Activated CD8-positive, alpha-beta T cell treated with anti-CD3 and anti-CD28 coated beads for 36 hours (primary cell): ENCODE data around the gene RUSC1. TPM values are rescaled to one million over a fixed set of nuclear protein-coding genes. Genes with fewer than 3 reads are reported as not detected.
A peak's percentile ranks its signal among the peaks of the same experiment; 100 is the strongest.
"Not testable (repeated sequence)": the region's sequence is repeated elsewhere in the genome, so short reads cannot be mapped to it uniquely, and the experiment has no call there.

Experiments
- ATAC-seq: fragments of 200-7000 bp; cut with Tn5 transposase; one replicate; pipeline ENCODE4 v1.10.0; 2021; ENCODE audit warnings: mild to moderate bottlenecking, moderate library complexity
- CTCF ChIA-PET: fragments of 350-600 bp; sonication (Branson Sonifier 250); formaldehyde crosslinking; loops from one replicate; lab custom pipeline; 2021; ENCODE audit warnings: antibody characterized with exemption; lab: Charles Lee
- POLR2A ChIA-PET: fragments of 350-600 bp; sonication (Branson Sonifier 250); formaldehyde crosslinking; loops from one replicate; lab custom pipeline; 2021; ENCODE audit warnings: antibody characterized with exemption; lab: Charles Lee
- DNase-seq: peaks from one replicate; pipeline ENCODE4 v3.0.0-alpha.2; 2020
- H3K27ac Mint-ChIP-seq: one replicate; pipeline ENCODE4 v1.8.0; 2021; ENCODE audit warnings: mild to moderate bottlenecking, mixed read lengths
- H3K27me3 Mint-ChIP-seq: one replicate; pipeline ENCODE4 v1.8.0; 2021; ENCODE audit warnings: mixed read lengths
- H3K36me3 Mint-ChIP-seq: one replicate; pipeline ENCODE4 v1.8.0; 2021; ENCODE audit warnings: low read depth, mixed read lengths
- H3K4me1 Mint-ChIP-seq: one replicate; pipeline ENCODE4 v1.8.0; 2021; ENCODE audit warnings: low read depth, mixed read lengths
- H3K4me3 Mint-ChIP-seq: one replicate; pipeline ENCODE4 v1.8.0; 2021; ENCODE audit warnings: mild to moderate bottlenecking, moderate library complexity, mixed read lengths
- H3K9me3 Mint-ChIP-seq: one replicate; pipeline ENCODE4 v1.8.0; 2021; ENCODE audit warnings: mixed read lengths
- CTCF ChIP-seq: fragments of 200-600 bp; IDR thresholded peaks from one replicate; pipeline ENCODE4 v1.8.0; 2022; ENCODE audit warnings: antibody characterized with exemption, mild to moderate bottlenecking
- intact Hi-C: fragments of 100-400 bp; cut with micrococcal nuclease; formaldehyde crosslinking; loops from one replicate; pipeline ENCODE4 v1.10.0; 2022
- total RNA-seq, 2 experiments: library from RNA; stranded (reverse); gene quantifications; one replicate each; pipeline ENCODE4 v1.2.3, GENCODE V29; 2021

RUSC1 gene
- total RNA-seq, 2 experiments from 2014 or later, result 21.2 to 21.6 TPM

GRCh38 chr1:155327981-155328380, 7.3 kb downstream of the RUSC1 start:
- Mint-ChIP-seq H3K4me3 (no peak overlapping the region), H3K36me3 (peaks cover 13% of the 10 kb centered on the region), H3K27me3 (no peaks in the 10 kb centered on the region), H3K9me3 (no peaks in the 10 kb centered on the region), H3K27ac (no peak overlapping the region), H3K4me1 (peaks cover 10% of the 10 kb centered on the region)
- POLR2A ChIA-PET, result no interaction called here
- ATAC-seq (no peak), DNase-seq (no peak)
- CTCF ChIA-PET, result interaction anchor here (0.6 to 3.7 kb wide), 3 partner anchors 23 to 78 kb away, joined by 3 to 24 read pairs (median 3); no protein-coding TSS in a partner anchor
- no peak for TF ChIP-seq CTCF
- intact Hi-C loops, result no loop called here

- H3K4me3 Mint-ChIP-seq, intact Hi-C loops, H3K27me3 Mint-ChIP-seq, DNase-seq, H3K9me3 Mint-ChIP-seq, H3K4me1 Mint-ChIP-seq, POLR2A ChIA-PET, ATAC-seq: not testable (repeated sequence)
- CTCF ChIA-PET, result interaction anchor here (1.2 to 3.7 kb wide), 2 partner anchors 50 to 78 kb away, joined by 3 to 24 read pairs; no protein-coding TSS in a partner anchor
- Mint-ChIP-seq H3K27ac (peak overlapping the region; percentile 42), H3K36me3 (peaks cover 15% of the 10 kb centered on the region)
Measured at GRCh38 chr1:155328856-155329255, 8.2 kb downstream of the RUSC1 start.

GRCh38 chr1:155329980-155330598, 9.4 kb downstream of the RUSC1 start:
- CTCF ChIA-PET, result no interaction called here
- intact Hi-C loops, result no loop called here
- H3K4me3 Mint-ChIP-seq, result no peak overlapping the region
- H3K36me3 Mint-ChIP-seq, result peaks cover 15% of the 10 kb centered on the region
- H3K27me3 Mint-ChIP-seq, result no peaks in the 10 kb centered on the region
- no peak for ATAC-seq
- TF ChIP-seq CTCF, result no peak
- peaks cover 7% of the 10 kb centered on the region for H3K4me1 Mint-ChIP-seq
- POLR2A ChIA-PET, result no interaction called here
- DNase-seq, result no peak
- H3K27ac Mint-ChIP-seq, result peak overlapping the region; percentile 27
- H3K9me3 Mint-ChIP-seq, result no peaks in the 10 kb centered on the region

GRCh38 chr1:155334962-155335361, 14.3 kb downstream of the RUSC1 start:
- ChIA-PET CTCF (interaction anchor here (1.0 to 1.4 kb wide), 3 partner anchors 8 to 64 kb away, joined by 3 to 8 read pairs (median 3); no protein-coding TSS in a partner anchor), POLR2A (interaction anchor here (0.7 kb wide), 2 partner anchors 16 to 1006 kb away, joined by 3 to 4 read pairs; no protein-coding TSS in a partner anchor)
- Mint-ChIP-seq H3K4me1 (peaks cover 3% of the 10 kb centered on the region), H3K9me3 (no peaks in the 10 kb centered on the region), H3K4me3 (no peak overlapping the region), H3K27ac (no peak overlapping the region), H3K36me3 (peaks cover 27% of the 10 kb centered on the region), H3K27me3 (no peaks in the 10 kb centered on the region)
- TF ChIP-seq CTCF, result no peak
- intact Hi-C loops, result no loop called here
- no peak for DNase-seq
- no peak for ATAC-seq

GRCh38 chr1:155339515-155340097, 18.9 kb downstream of the RUSC1 start:
- DNase-seq (no peak), ATAC-seq (no peak)
- ChIA-PET POLR2A (interaction anchor here (1.5 kb wide), 1 partner anchor 14 kb away, joined by 7 read pairs; no protein-coding TSS in a partner anchor), CTCF (interaction anchor here (1.4 to 2.7 kb wide), 3 partner anchors 16 to 88 kb away, joined by 5 to 10 read pairs (median 6); no protein-coding TSS in a partner anchor)
- Mint-ChIP-seq H3K36me3 (peaks cover 27% of the 10 kb centered on the region), H3K27ac (no peak overlapping the region), H3K4me3 (no peak overlapping the region), H3K27me3 (no peaks in the 10 kb centered on the region), H3K4me1 (peaks cover 3% of the 10 kb centered on the region), H3K9me3 (no peaks in the 10 kb centered on the region)
- no peak for TF ChIP-seq CTCF
- intact Hi-C loops, result no loop called here
